GM18858 (cell line): ENCODE results near the gene SDHAF2.
"Not testable (repeated sequence)": the region's sequence is repeated elsewhere in the genome, so short reads cannot be mapped to it uniquely, and the experiment has no call there.

ENCODE experiments used
- ATAC-seq: cut with Tn5 transposase; IDR thresholded peaks from one replicate; pipeline ENCODE4 v1.9.1; 2021; ENCODE audit not compliant: unreplicated experiment

The SDHAF2 gene

DNA sequence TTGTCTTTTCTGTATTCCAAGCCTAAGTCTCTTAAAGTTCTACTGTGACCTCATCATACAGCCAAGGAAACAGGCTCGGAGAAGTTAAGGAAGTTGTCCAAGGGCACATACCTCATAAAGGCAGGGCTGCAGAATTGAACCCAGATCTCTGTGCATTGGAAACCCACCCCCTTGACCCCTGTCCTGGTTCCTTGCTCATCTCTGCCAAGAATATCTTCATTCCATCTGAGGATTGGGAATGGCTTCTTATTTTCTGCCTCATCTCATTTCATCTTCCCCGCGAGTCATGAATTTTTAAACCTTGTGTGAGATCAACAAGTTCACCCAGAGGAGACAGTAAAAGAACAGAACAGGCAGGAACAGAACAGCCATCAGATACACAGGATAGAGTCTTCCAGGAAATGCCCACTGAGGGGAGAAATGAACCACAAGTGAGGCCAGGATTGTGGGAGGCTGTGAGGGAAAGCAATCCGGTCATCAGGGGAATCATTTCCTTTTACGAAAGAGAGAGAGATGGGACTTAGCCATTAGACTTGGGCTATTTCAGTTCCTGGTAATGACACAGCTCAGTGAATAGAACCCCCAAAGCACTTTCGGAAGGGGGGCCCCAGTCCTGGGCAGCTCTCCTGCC, 44.2 kb downstream of the SDHAF2 start:
- ATAC-seq = no peak

DNA sequence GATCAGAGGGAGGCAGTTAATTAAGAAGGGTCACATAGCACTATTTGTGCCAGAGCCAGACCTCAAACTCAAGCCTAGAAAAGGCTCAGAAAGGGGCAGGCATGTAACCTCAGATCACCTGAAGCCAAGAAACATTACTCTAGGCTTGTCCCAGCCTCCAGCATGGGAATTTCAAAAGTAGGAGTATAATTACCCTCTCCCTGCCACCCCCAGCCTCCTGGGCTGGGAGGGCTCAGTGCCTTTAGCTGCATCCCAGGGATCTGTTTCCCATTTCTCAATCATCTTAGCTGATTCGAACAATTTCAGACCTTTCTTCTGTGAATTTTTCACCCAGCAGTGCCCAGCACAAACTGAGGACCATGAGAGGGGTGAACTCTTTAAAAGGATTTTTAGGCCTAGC, 45.5 kb downstream of the SDHAF2 start:
- ATAC-seq = no peak

DNA sequence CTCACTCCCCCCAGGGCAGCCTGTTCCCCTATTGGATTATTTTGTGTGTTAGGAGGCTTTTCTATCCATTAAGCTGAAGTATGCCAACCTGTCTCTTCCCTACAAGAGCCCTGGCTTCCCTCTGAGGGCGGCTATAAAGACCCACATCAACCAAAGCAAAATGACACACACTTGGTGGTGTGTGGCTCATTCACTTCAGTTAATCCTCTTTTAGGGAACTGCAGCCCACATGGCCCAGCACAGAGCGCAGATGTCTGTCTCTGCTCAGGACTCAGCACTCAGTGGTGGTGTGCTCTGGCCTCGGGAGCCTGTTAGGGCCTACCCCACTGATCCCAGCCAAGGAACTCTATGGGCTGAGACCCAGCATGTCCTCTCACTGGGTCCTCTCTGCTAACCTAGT, 46.4 kb downstream of the SDHAF2 start:
- no peak for ATAC-seq

DNA sequence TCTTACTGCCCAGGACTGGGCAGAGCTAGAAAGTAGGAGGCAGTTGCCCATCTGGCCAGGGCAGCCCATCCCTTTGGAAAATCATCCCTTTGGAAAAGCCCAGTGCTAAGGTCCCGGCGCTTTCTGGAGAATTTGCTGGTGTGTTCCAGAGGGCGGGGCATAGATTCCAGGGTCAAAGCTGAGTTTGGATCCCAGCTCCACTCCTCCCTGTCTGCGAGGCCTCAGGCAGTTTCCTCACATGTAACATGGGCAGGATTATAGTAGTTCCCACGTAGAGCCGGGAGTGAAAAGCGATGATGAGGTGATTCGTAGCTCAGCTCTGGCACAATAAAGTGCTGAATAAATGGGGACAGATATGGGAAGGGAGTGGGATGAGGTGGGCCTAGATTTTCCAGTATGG, 47.2 kb downstream of the SDHAF2 start:
- no peak for ATAC-seq

DNA sequence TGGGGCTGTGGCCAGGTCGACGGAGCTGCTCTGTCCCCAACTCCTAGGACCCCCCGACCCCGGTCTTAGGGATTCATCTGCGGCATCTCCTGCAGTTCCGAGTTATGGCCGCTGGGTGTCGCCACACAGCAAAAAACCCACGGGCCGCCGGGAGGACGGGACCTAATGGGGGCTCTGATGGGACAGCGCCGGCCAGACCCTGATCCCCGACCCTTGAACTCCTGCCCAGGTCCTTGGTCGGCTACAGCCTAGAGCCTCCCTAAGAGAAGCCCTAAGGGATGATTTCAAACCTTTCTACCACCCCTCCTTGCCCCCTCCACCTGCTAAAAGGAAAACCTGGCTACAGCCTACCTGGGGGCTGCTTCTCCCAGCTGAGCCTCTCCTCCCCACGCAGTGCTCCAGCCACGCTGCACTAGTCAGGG, 47.8 kb downstream of the SDHAF2 start:
- ATAC-seq = no peak

DNA sequence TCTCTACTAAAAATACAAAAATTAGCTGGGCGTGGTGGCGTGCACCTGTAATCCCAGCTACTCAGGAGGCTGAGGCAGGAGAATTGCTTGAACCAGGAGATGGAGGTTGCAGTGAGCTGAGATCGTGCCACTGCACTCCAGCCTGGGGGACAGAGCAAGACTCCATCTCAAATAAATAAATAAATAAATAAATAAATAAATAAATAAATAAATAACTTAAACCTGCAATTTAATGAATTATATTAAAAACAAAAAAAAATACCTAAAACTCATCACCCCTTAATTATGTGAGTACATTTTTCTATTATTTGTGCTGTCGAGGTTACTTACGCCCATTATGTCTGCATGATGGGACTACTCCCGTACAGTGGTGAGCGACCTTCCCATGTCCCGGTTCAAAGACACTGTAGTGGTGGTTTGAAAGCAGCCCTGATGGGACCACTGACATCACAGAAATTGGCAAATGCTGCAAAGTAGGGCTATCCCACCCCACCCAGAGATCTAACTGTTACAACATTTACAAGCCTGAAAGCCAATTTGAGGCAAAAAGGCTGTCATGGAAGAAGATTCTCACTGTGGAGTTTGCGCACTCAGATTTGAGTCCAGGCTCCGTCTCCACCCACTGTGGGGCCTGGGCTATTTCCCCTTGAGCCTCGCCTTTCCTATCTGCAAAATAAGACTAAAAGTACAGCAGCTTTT, 49.6 kb downstream of the SDHAF2 start:
- not testable (repeated sequence) for ATAC-seq

DNA sequence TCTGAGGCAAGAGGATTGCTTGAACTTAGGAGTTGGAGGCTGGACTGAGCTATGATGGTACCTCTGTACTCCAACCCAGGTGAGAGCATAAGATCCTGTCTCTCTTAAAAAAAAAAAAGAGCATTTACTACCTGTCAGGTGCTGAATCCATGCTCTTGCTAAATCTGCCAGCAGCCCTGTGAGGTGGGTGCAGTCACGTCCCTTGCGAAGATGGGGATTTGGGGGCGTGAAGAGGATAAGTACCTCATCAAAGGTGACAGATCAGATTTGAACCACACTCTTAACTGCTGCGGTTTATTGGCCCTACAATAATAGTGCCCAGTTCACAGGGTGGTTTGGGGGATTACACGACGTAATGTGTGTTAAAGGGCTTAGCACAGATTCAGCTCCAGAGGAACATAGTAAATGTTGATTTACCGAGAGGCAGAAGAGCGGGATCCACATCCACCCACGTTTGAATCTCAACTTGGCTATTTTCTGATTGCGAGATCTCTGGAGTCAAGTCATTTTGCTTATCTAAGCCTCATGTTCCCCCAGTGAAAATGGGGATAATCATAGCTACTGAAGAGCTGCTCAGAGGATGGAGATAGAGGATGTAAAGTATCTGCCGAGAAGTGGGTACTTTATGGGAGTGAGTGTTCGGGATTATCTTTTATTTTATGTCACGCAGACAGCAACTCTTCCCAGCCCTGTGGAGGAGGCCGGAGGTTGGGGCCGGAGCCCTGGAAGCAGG, 50.5 kb downstream of the SDHAF2 start:
- no peak for ATAC-seq

DNA sequence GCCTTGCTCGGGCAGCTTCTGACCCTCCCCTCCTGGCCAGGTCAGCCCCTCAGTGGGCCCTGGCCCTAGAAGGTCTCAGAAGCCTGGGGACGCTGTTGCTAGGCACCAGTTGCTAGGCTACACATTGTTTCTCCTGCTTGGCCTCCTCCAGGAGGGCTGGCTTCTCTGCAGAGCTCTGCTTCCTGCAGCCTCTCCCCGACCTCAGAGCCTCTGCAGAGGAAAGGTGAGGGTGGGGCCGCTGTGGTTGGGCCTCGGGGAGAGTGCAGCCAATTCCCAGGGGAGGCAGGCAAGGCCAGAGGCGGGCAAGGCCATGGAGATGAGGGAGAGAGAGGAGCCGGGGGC, 51.0 kb downstream of the SDHAF2 start:
- no peak for ATAC-seq

DNA sequence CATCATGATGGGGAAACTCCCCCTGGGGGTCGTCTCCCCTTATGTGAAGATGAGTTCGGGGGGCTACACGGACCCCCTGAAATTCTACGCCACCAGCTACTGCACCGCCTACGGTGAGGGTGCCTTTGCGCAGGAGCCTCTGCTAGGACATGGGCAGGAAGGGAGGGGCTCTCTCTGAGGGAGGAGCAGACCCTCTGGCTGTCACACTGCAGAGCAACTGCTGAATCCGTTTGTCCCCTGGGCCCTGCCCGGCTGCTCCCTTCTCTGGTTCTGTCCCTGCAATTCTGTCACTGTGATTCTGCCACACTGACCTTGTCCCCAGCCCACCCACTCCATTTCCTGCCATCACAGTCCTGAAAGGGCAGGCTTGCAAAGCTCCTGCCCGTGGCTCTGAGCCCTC, 51.9 kb downstream of the SDHAF2 start:
- ATAC-seq = no peak

DNA sequence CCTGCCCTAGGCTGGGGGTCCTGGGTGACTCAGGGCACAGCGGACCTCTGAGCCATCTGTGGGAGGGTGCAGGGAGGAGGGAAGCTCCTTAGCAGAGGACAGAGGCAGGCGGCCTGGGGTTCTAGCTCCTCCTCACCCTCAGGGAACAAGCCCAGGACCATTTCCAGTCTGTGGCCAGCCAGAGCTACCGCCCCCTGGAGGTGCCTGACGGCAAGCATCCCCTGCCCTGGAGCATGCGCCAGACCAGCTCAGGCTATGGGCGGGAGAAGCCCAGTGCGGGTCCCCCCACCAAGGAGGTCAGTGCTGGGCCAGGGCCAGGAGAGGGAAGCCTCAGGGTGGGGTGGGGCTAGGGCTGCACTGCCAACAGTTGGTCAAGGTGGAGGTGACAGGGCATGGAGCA, 52.6 kb downstream of the SDHAF2 start:
- no peak for ATAC-seq

DNA sequence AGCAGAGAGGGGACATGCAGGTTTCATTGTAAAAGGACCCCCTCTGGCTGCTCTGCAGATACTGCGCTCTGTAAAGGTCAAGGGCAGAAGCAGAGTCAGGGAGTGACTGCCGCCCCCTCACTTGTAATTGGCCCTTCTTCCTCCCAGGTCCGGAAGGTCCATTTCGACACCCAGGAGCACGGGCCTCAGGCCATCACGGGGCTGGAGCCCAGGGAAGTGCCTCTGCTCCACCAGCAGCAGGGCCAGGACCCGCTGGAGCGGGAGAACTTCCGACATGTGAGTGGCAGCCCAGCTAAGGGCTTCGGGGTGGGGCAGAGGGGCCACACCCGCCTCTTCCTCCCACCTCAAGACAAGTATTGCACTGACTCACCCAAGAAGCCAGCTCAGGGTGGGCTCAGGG, 54.6 kb downstream of the SDHAF2 start:
- no peak for ATAC-seq

DNA sequence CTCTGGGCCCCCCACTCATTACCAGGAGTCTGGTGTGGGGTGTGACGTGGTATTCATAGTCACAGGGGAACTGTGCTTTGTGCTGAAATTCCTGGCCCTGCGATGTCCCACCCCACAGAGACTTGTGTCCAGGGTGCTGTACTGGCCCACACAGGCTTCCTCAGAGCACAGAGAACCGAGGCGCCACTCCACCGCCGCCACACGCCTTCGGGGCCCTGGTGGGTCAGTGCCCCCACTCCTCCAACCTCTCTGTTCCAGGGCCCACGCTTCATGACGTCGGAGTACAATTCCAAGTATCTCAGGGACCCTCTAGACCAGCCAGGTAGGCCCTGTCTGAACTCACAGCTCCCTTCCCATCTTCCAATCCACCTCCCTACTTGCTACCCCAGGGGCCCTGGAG, 55.2 kb downstream of the SDHAF2 start:
- no peak for ATAC-seq

DNA sequence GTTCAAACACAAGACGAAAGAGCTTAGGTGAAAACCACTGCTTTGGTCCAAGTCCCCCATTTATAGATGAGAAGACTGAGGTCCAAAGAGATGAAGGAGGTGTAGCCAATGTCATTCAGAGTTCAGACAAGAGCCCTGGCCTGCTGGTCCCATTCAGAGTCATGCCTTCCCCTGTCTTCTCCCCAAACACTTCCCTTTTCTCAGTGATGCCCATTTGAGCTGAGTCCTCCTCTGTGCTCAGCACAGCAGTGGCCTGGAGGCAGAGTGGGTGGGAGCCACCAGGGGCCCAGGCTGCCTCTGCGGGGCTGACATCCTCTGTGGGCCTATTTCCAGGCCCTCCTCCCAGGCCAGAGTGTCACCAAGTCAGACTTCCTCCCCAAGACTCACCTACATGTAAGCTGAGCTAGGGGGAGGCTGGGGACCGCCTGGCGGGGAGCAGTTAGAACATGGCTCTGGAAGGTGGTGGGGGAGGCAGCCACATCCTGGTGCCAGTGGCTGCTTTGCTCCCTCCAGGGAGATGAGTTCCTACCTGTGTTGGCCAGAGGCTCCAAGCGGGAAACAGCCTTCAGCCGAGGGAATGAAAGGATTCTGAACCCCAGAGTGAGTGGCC, 56.2 kb downstream of the SDHAF2 start:
- ATAC-seq = no peak

DNA sequence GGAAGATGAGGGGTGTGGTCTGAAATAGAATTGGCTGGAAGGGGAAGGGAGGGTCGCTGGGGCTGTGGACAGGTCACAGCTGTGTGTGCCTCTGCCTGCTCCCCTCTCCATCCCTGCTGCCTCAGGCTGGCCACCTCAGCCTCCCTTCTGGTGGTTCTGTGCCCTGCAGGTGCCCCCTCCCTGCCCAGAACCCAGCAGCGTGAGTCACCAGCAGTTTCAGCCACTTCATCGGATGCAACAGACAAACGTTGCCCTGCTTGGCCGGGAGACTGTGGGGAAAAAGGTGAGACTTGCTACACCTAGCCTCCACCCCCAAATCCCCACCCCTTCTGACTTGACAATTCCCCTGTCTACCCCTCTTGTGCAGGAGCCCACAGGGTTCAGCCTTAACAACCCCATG, 56.9 kb downstream of the SDHAF2 start:
- ATAC-seq = no peak

DNA sequence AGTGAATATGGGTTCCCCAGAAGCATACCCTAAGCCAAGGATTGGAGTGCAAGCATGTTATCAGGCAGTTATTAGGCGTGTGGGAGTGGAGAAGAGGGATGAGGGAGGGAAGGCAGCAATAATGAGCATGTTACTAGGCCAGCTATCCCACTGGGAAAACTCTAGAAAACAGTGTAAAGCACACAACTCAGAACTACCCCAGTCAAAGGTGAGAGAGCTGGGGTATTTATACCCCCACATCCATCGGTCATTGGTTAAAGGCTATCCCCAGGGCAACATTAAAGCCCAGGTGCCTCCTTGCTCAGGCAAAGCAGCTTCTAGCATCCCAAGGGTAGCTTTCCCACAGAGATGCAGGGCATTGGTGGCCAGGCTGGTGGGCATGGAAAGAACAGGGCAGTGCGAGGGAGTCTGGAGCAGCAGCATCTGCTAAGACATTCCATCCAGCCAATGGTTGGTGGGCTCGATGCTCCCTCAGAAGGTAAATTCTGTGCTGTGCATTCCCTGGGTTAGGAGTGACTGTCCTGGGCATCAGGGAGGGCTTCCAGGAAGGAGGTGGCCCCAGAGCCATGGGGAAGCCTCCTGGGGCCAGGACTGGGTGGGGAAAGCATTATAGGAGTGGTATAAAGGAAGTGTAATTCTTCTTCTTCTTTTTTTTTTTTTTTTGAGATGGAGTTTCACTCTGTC, 57.6 kb downstream of the SDHAF2 start:
- no peak for ATAC-seq

DNA sequence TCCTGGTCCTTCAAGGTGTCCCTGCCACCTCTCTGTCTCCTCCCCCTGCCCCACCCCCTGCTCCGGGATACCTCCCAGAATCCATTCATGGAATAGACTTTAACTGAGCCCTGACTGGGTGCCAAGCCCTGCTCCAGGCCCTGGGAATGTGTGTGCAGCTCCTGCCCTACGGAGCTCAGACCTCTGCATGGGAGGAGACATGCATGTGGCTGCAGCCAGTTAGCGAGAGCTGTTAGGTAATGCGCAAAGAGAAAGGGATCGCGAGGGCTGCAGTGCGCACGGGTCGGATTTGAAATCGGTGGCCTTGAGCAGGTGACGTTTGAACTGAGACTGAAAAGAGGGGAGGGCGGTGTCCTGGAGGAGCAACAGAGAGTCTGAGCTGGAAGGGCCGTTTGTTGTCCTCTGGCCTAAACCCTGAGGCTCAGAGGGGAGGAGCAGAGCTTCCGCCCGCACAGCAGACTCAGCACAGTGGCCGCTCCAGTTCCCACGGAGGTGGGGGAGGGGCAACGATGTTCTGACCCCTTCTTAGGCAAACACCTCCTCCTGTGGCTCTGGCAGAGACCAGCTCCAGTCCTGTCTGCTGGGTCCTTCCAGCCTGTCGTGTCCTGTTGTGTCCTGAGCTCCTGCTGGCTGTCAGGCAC, 58.8 kb downstream of the SDHAF2 start:
- no peak for ATAC-seq

DNA sequence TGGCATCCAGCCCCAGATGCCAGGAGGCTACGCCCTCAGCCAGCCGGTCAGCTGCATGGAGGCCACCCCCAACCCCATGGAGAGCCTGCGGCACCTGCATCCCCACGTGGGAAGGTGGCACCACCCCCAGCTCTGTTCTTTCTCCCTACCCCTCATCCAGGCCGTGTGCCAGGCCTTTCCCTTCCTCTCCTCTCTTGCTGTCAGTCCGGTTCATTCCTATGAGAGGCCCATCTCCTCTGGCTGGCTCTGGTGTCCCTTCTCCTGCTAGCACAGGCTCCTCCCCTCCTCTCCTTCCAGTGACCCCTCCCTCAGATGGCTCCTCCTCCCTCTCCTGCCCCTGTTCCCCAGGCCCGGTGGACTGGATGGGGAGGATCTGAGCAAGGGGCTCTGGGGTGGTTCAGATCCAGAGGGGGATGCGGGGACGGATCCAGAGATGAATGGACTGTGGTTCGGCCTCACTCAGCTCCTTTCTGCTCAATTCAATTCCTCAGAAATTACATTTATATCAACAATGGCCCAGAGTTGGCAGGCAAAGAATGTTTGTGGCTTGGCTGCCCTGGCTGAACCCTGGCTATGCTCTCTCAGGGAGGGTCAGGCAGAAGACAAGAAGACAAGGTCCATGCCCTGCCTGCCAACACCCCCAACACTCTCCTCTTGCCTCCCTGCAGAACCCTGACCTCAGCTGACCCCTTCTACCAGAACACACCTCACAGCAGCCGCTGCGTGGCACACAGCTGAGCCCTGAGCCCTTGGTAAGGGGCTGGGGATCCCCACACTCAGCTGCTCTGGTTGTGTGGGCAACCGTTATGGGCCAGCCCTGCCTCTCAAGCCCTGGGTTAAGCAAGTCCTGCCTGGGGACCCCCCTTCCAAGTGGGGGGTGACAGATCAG, 60.2 kb downstream of the SDHAF2 start:
- ATAC-seq = no peak

DNA sequence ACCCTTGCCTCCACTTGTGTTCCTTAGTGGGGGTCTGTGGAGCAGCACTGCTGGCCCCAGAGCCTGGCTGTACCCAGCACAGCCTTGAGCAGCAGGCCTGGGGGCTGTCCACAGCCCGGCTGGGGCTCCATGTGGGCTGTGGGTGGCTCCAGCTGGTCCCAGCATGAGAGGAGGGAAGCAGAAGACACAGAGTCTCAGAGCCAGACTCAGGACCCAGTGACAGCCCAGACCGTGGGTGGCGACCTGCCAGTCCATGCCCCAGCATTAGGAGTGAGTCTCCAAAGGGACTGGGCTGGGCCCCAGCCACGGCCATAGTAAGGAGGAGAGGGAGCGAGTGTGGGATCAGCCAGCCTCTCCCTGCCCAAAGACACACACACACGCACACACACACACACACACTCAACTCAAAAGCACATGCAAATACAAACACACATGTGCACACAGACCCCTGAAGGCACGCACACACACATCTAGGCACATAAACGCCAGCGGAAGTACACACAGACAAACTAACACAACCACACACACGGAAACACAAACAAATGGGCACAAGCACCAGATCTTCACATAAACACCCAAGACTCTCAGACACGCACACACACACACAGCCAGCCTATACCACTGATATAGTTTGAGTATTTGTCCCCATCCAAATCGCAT, 61.9 kb downstream of the SDHAF2 start:
- ATAC-seq = no peak

DNA sequence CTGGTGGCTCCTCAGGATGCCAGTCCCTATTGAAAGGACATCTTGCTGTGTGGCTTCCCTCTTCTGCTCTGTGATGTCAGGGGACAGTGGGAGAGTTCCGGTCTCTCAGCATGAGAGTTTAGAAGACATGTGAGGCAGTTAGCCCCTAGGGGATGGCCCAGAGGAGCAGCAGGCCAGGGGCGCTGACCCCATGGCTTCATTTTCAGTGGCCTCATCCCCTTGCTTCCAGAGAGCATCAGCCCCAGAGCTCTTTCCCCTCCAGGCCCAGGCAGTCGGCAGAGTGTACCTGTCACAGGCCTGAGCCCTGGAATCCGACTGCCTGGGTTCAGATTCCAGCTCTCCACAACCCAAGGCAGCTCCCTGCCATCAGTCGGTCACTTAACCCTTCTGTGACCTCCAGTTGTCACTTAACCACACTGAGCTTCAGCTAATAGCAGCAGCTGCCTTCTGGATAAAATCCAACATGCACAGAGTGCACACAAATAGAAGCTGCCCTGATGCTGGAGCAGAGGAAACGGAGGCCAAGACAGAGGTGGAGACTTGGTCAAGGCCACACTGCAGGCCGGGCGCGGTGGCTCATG, 64.5 kb downstream of the SDHAF2 start:
- no peak for ATAC-seq
